ENCODE data around the gene CCDC33. TPM values are rescaled to one million over a fixed set of nuclear protein-coding genes. Genes with fewer than 3 reads are reported as not detected.

Gene CCDC33
- total RNA-seq, 1 experiment from 2014 or later = 10.6 TPM

GRCh38 chr15:74261685-74262084, 25.6 kb downstream of the CCDC33 start:
- Mint-ChIP-seq H3K9me3 (no peaks in the 10 kb centered on the region), H3K27ac (no peak overlapping the region), H3K36me3 (no peaks in the 10 kb centered on the region), H3K27me3 (ENCODE audit: low read depth) (peaks cover 8% of the 10 kb centered on the region; the same call in 1 of the 2 replicates), H3K4me1 (peaks cover 22% of the 10 kb centered on the region), H3K4me3 (no peak overlapping the region)
- TF ChIP-seq NFE2L1 (CRISPR knock-in tag; IDR thresholded peaks at IDR 0.05) = no peak
- ATAC-seq (no peak), DNase-seq (ENCODE audit: low spot score) (no peak)
- CTCF ChIA-PET = interaction anchor here (3.8 kb wide), 1 partner anchor 46 kb away, joined by 41 read pairs; no protein-coding TSS in a partner anchor
- POLR2A ChIA-PET = no interaction called here

GRCh38 chr15:74262151-74262550, 26.0 kb downstream of the CCDC33 start:
- Mint-ChIP-seq H3K27me3 (ENCODE audit: low read depth) (peaks cover 8% of the 10 kb centered on the region; the same call in 1 of the 2 replicates), H3K4me1 (peaks cover 22% of the 10 kb centered on the region), H3K4me3 (no peak overlapping the region), H3K9me3 (no peaks in the 10 kb centered on the region), H3K27ac (no peak overlapping the region), H3K36me3 (no peaks in the 10 kb centered on the region)
- ATAC-seq (no peak), DNase-seq (ENCODE audit: low spot score) (no peak)
- no peak for TF ChIP-seq TCF7 (CRISPR knock-in tag; IDR thresholded peaks at IDR 0.05; ENCODE audit: low read depth)
- TF ChIP-seq NFATC4 (CRISPR knock-in tag; IDR thresholded peaks at IDR 0.05) = no peak
- no peak for TF ChIP-seq CTCF (IDR thresholded peaks at IDR 0.05)
- ChIA-PET POLR2A (interaction anchor here (1.2 kb wide), 1 partner anchor 59 kb away, joined by 3 read pairs; the partner anchor contains the start of gene STRA6), CTCF (interaction anchor here (1.1 to 3.8 kb wide), 4 partner anchors 46 to 128 kb away, joined by 3 to 41 read pairs (median 11); no protein-coding TSS in a partner anchor)

- peaks cover 8% of the 10 kb centered on the region; the same call in 1 of the 2 replicates for H3K27me3 Mint-ChIP-seq (ENCODE audit: low read depth)
- ATAC-seq (no peak), DNase-seq (ENCODE audit: low spot score) (no peak)
- no peak overlapping the region for H3K4me3 Mint-ChIP-seq
- no peaks in the 10 kb centered on the region for H3K9me3 Mint-ChIP-seq
- CTCF ChIA-PET = interaction anchor here (1.1 to 3.8 kb wide), 4 partner anchors 45 to 128 kb away, joined by 3 to 41 read pairs (median 11); no protein-coding TSS in a partner anchor
- POLR2A ChIA-PET = interaction anchor here (1.2 kb wide), 1 partner anchor 60 kb away, joined by 3 read pairs; the partner anchor contains the start of gene STRA6
- H3K4me1 Mint-ChIP-seq = peaks cover 22% of the 10 kb centered on the region
- TF ChIP-seq ESRRA (CRISPR knock-in tag; IDR thresholded peaks at IDR 0.05; ENCODE audit: borderline replicate concordance) (no peak), FOXK1 (CRISPR knock-in tag; IDR thresholded peaks at IDR 0.05) (no peak), SMAD4 (CRISPR knock-in tag; IDR thresholded peaks at IDR 0.05) (no peak), CREB1 (CRISPR knock-in tag; IDR thresholded peaks at IDR 0.05) (no peak), IRF1 (CRISPR knock-in tag; IDR thresholded peaks at IDR 0.05) (no peak), ZNF425 (CRISPR knock-in tag; conservative IDR thresholded peaks at IDR 0.05) (no peak), FOXP1 (CRISPR knock-in tag; IDR thresholded peaks at IDR 0.05; ENCODE audit: borderline replicate concordance) (no peak), NR1H2 (CRISPR knock-in tag; IDR thresholded peaks at IDR 0.05) (no peak), EMX1 (CRISPR knock-in tag; IDR thresholded peaks at IDR 0.05) (no peak), JAZF1 (CRISPR knock-in tag; IDR thresholded peaks at IDR 0.05) (no peak)
- no peak overlapping the region for H3K27ac Mint-ChIP-seq
- no peaks in the 10 kb centered on the region for H3K36me3 Mint-ChIP-seq
Measured at GRCh38 chr15:74262625-74263024, 26.5 kb downstream of the CCDC33 start.

GRCh38 chr15:74263466-74263865, 27.3 kb downstream of the CCDC33 start:
- Mint-ChIP-seq H3K9me3 (no peaks in the 10 kb centered on the region), H3K4me3 (no peak overlapping the region), H3K4me1 (peaks cover 22% of the 10 kb centered on the region)
- TF ChIP-seq TP53 (CRISPR knock-in tag; IDR thresholded peaks at IDR 0.05) (no peak), RELA (CRISPR knock-in tag; IDR thresholded peaks at IDR 0.05; ENCODE audit: borderline replicate concordance) (no peak), PRRX2 (CRISPR knock-in tag; IDR thresholded peaks at IDR 0.05) (no peak), NFATC4 (CRISPR knock-in tag; IDR thresholded peaks at IDR 0.05) (no peak), ZNF232 (CRISPR knock-in tag; IDR thresholded peaks at IDR 0.05) (no peak), ERG (CRISPR knock-in tag; IDR thresholded peaks at IDR 0.05) (no peak), ZNF396 (CRISPR knock-in tag; IDR thresholded peaks at IDR 0.05; ENCODE audit: borderline replicate concordance) (no peak), ZNF671 (CRISPR knock-in tag; IDR thresholded peaks at IDR 0.05) (no peak), ATF3 (CRISPR knock-in tag; conservative IDR thresholded peaks at IDR 0.05) (no peak), IRF2 (CRISPR knock-in tag; IDR thresholded peaks at IDR 0.05; ENCODE audit: borderline replicate concordance, low read depth) (no peak), ZMAT4 (CRISPR knock-in tag; IDR thresholded peaks at IDR 0.05) (no peak)

More at GRCh38 chr15:74263466-74263865, 27.3 kb downstream of the CCDC33 start:
- ATAC-seq (no peak), DNase-seq (ENCODE audit: low spot score) (no peak)
- ChIA-PET CTCF (interaction anchor here (0.6 to 3.8 kb wide), 16 partner anchors 18 to 291 kb away, joined by 3 to 41 read pairs (median 6); partner anchors contain the start of gene STRA6), POLR2A (interaction anchor here (1.1 to 1.2 kb wide), 3 partner anchors 13 to 61 kb away, joined by 3 to 4 read pairs (median 3); partner anchors contain the start of gene STRA6)
- peaks cover 8% of the 10 kb centered on the region; the same call in 1 of the 2 replicates for H3K27me3 Mint-ChIP-seq (ENCODE audit: low read depth)
- no peak overlapping the region for H3K27ac Mint-ChIP-seq
- no peaks in the 10 kb centered on the region for H3K36me3 Mint-ChIP-seq

Data from WTC11 (cell line).